GM12878 (cell line): ENCODE results near the gene PTGDR2. TPM values are rescaled to one million over a fixed set of nuclear protein-coding genes. Genes with fewer than 3 reads are reported as not detected.

Experiments used
- ATAC-seq: fragments of 200-7000 bp; cut with Tn5 transposase; 3 replicates; pipeline ENCODE4 v1.9.1; 2020; ENCODE audit warnings: mild to moderate bottlenecking, moderate library complexity
- BruUV-seq: library from RNA; stranded (reverse); fragments of 400-500 nt; replicated peaks from 2 replicates; lab custom pipeline; 2021; lab: Mats Ljungman, UMichigan
- CTCF ChIA-PET: fragments of 300-600 bp; sonication (Branson Sonifier 250); formaldehyde crosslinking; extraction: SDS; loops from one replicate; lab custom pipeline; 2021; ENCODE audit warnings: inconsistent platforms; lab: Yijun Ruan, JAX
- POLR2A ChIA-PET: fragments of 350-600 bp; formaldehyde crosslinking; extraction: SDS; loops from one replicate; lab custom pipeline; 2021; ENCODE audit warnings: inconsistent platforms; lab: Charles Lee
- RAD21 ChIA-PET: fragments of 300-600 bp; sonication (Branson Sonifier 250); formaldehyde crosslinking; loops from one replicate; lab custom pipeline; 2023; ENCODE audit warnings: antibody characterized with exemption; ENCODE audit not compliant: unreplicated experiment; lab: Charles Lee
- SMC1A ChIA-PET: fragments of 300-600 bp; sonication (Branson Sonifier 250); formaldehyde crosslinking; loops from one replicate; lab custom pipeline; 2023; ENCODE audit not compliant: unreplicated experiment, uncharacterized antibody; lab: Charles Lee
- DNase-seq: peaks from one replicate; pipeline ENCODE4 v3.0.0-alpha.2; 2011; ENCODE audit warnings: low read depth, low spot score
- FAIRE-seq: peaks from 3 replicates; lab custom pipeline; 2011; peaks lifted over from hg19 to GRCh38; lab: Jason Lieb, UNC
- H2AFZ ChIP-seq: 2 replicates; pipeline ENCODE4 v1.6.0; 2011; ENCODE audit warnings: low read depth, low read length, control low read depth; ENCODE audit not compliant: control insufficient read depth
- H3K27ac ChIP-seq: 2 replicates; pipeline ENCODE4 v1.5.1; 2011; ENCODE audit warnings: control low read depth; ENCODE audit not compliant: control insufficient read depth, insufficient read depth
- H3K27me3 ChIP-seq, 2 experiments: replicated peaks in 1 of 2; 2 replicates each; pipeline versions ENCODE4 v1.6.0 to v1.6.1; 2011; ENCODE audit warnings: low read length in 1 of 2; ENCODE audit not compliant: control insufficient read depth in 2 of 2, insufficient read depth in 2 of 2
- H3K36me3 ChIP-seq, 2 experiments: 2 replicates each; pipeline ENCODE4 v1.5.1; 2011; ENCODE audit warnings: low read length in 1 of 2; ENCODE audit not compliant: control insufficient read depth in 2 of 2, insufficient read depth in 2 of 2
- H3K4me1 ChIP-seq: 2 replicates; pipeline ENCODE4 v1.6.1; 2011; ENCODE audit warnings: mild to moderate bottlenecking, low read length, moderate library complexity, mixed read lengths; ENCODE audit not compliant: control insufficient read depth, insufficient read depth
- H3K4me2 ChIP-seq: 2 replicates; pipeline ENCODE4 v1.6.0; 2011; ENCODE audit warnings: control low read depth; ENCODE audit not compliant: control insufficient read depth, insufficient read depth
- H3K4me3 ChIP-seq: fragments of 200-600 bp; sonication (generic); 2 replicates; pipeline ENCODE4 v1.5.1; 2016
- H3K79me2 ChIP-seq: 2 replicates; pipeline ENCODE4 v1.6.0; 2011; ENCODE audit warnings: low read length; ENCODE audit not compliant: control insufficient read depth, insufficient read depth
- H3K9ac ChIP-seq: 2 replicates; pipeline ENCODE4 v1.8.0; 2011; ENCODE audit warnings: low read length, control low read depth, mixed read lengths; ENCODE audit not compliant: control insufficient read depth, insufficient read depth
- H3K9me3 ChIP-seq: replicated peaks from 3 replicates; pipeline ENCODE4 v1.5.1; 2011; ENCODE audit warnings: mild to moderate bottlenecking, low read length; ENCODE audit not compliant: control insufficient read depth, insufficient read depth
- H4K20me1 ChIP-seq: 2 replicates; pipeline ENCODE4 v1.6.0; 2011; ENCODE audit not compliant: control insufficient read depth, insufficient read depth
- BACH1 ChIP-seq: fragments of 450-650 bp; IDR thresholded peaks from 2 replicates; pipeline ENCODE4 v1.6.1; 2017; ENCODE audit warnings: mild to moderate bottlenecking, borderline replicate concordance
- CREB1 ChIP-seq: IDR thresholded peaks from 2 replicates; pipeline ENCODE4 v1.6.1; 2012; ENCODE audit warnings: low read depth, mild to moderate bottlenecking, inconsistent platforms
- FOXK2 ChIP-seq: fragments of 450-650 bp; IDR thresholded peaks from 2 replicates; pipeline ENCODE4 v1.6.1; 2017; ENCODE audit warnings: mild to moderate bottlenecking, moderate library complexity
- HCFC1 ChIP-seq: fragments of 150-350 bp; IDR thresholded peaks from 2 replicates; pipeline ENCODE4 v1.6.1; 2014; ENCODE audit warnings: low read length
- IRF4 ChIP-seq: IDR thresholded peaks from 2 replicates; pipeline ENCODE4 v1.6.1; 2011; ENCODE audit warnings: low read depth, low read length
- KLF5 ChIP-seq: fragments of 450-650 bp; IDR thresholded peaks from 2 replicates; pipeline ENCODE4 v1.6.1; 2014; ENCODE audit warnings: mild to moderate bottlenecking; ENCODE audit not compliant: partially characterized antibody
- MTA2 ChIP-seq: fragments of 450-650 bp; IDR thresholded peaks from 2 replicates; pipeline ENCODE4 v1.6.1; 2016; ENCODE audit warnings: low read depth, mild to moderate bottlenecking, moderate library complexity
- NBN ChIP-seq: fragments of 450-650 bp; IDR thresholded peaks from 2 replicates; pipeline ENCODE4 v1.6.1; 2016
- NFIC ChIP-seq: IDR thresholded peaks from 2 replicates; pipeline ENCODE4 v1.6.1; 2012; ENCODE audit warnings: low read depth, mild to moderate bottlenecking, inconsistent platforms, low read length, moderate library complexity
- PBX3 ChIP-seq: IDR thresholded peaks from 2 replicates; pipeline ENCODE4 v1.6.1; 2011; ENCODE audit warnings: mild to moderate bottlenecking, low read depth, low read length, moderate library complexity; ENCODE audit not compliant: insufficient replicate concordance
- WGBS: methylation state at CpG from one replicate; pipeline ENCODE4 v1.1.6; 2016; ENCODE audit warnings: low lambda C conversion rate; ENCODE audit not compliant: insufficient replicate concordance, insufficient coverage; ENCODE audit errors: missing lambda C conversion rate; 5-methylcytosine and 5-hydroxymethylcytosine counted together
- in situ Hi-C: fragments of 300-500 bp; cut with MboI; formaldehyde crosslinking; loops from 9 replicates; pipeline ENCODE4 v1.14.3; 2018; ENCODE audit warnings: mixed read lengths
- intact Hi-C: fragments of 100-400 bp; cut with micrococcal nuclease; formaldehyde crosslinking; loops from one replicate; pipeline ENCODE4 v1.14.2; 2022; ENCODE audit not compliant: unreplicated experiment
- polyA plus RNA-seq, 11 experiments: library from polyadenylated mRNA; depleted of rRNA in 4 of 11; unstranded in 6 of 11; stranded (reverse) in 5 of 11; fragments of >200 nt; fragmentation: Nextera tagmentation in 4 of 11; fragmentation: Illumina TruSeq in 1 of 11; extraction: Ambion mirVana in 4 of 11; extraction: Trizol in 1 of 11; gene quantifications; 1 replicate in 1 of 11; 2 replicates in 10 of 11; pipeline versions ENCODE4 v1.2.1 to v1.2.3, GENCODE V29; 2011 to 2016; ENCODE audit warnings: inconsistent platforms in 2 of 11, missing spikeins in 2 of 11, low read depth in 1 of 11
- total RNA-seq, 4 experiments: library from RNA; depleted of rRNA in 3 of 4; stranded (reverse); fragments of >200 nt in 3 of 4; fragmentation: Illumina TruSeq in 1 of 4; extraction: Trizol in 1 of 4; gene quantifications; 2 replicates each; pipeline versions ENCODE4 v1.2.1 to v1.2.3, GENCODE V29; 2013 to 2021
- TF ChIP-seq, protein P1 (sequence below): fragments of 450-650 bp; IDR thresholded peaks from 2 replicates; pipeline ENCODE4 v1.6.1; 2018; ENCODE audit warnings: borderline replicate concordance, mild to moderate bottlenecking; ENCODE audit not compliant: partially characterized antibody

PTGDR2 gene
- total and polyA plus RNA-seq, 10 of the 15 experiments (the other 5 are each of a cell fraction or from before 2014, with no cell fraction given): 0.01 to 0.28 (median 0.15) TPM; not detected in 6

GRCh38 chr11:60854140-60854846, 1.5 kb downstream of the PTGDR2 start:
- H3K9me3 ChIP-seq: no peaks in the 10 kb centered on the region
- no peaks in the 10 kb centered on the region for H4K20me1 ChIP-seq
- FAIRE-seq: no peak
- no peak overlapping the region for H3K4me2 ChIP-seq
- no TSS peak for BruUV-seq
- POLR2A ChIA-PET: no interaction called here
- no peak overlapping the region for H3K27ac ChIP-seq
- no peak for ATAC-seq
- H3K9ac ChIP-seq: no peak overlapping the region
- intact Hi-C loops (no loop called here), in situ Hi-C loops (no loop called here)
- DNase-seq: no peak
- H3K79me2 ChIP-seq: no peaks in the 10 kb centered on the region
- H3K36me3 ChIP-seq: peaks cover 6 to 15% of the 10 kb centered on the region in 2 experiments
- TF ChIP-seq HCFC1: no peak
- no peak for TF ChIP-seq KLF5
- no peak for TF ChIP-seq IRF4
- TF ChIP-seq NFIC: no peak
- SMC1A ChIA-PET: interaction anchor here (1.0 kb wide), 1 partner anchor 40 kb away, joined by 3 read pairs; no protein-coding TSS in a partner anchor
- H2AFZ ChIP-seq: no peak overlapping the region
- 67% methylated on average over 8 of the region's 8 CpGs for WGBS
- H3K4me1 ChIP-seq: 0 out of 2 replicates have a peak, but pooled peaks cover 3% of the 10 kb centered on the region
- RAD21 ChIA-PET: interaction anchor here (0.6 kb wide), 1 partner anchor 23 kb away, joined by 3 read pairs; no protein-coding TSS in a partner anchor
- CTCF ChIA-PET: no interaction called here
- no peak overlapping the region for H3K4me3 ChIP-seq
- H3K27me3 ChIP-seq: no peaks in the 10 kb centered on the region

DNA sequence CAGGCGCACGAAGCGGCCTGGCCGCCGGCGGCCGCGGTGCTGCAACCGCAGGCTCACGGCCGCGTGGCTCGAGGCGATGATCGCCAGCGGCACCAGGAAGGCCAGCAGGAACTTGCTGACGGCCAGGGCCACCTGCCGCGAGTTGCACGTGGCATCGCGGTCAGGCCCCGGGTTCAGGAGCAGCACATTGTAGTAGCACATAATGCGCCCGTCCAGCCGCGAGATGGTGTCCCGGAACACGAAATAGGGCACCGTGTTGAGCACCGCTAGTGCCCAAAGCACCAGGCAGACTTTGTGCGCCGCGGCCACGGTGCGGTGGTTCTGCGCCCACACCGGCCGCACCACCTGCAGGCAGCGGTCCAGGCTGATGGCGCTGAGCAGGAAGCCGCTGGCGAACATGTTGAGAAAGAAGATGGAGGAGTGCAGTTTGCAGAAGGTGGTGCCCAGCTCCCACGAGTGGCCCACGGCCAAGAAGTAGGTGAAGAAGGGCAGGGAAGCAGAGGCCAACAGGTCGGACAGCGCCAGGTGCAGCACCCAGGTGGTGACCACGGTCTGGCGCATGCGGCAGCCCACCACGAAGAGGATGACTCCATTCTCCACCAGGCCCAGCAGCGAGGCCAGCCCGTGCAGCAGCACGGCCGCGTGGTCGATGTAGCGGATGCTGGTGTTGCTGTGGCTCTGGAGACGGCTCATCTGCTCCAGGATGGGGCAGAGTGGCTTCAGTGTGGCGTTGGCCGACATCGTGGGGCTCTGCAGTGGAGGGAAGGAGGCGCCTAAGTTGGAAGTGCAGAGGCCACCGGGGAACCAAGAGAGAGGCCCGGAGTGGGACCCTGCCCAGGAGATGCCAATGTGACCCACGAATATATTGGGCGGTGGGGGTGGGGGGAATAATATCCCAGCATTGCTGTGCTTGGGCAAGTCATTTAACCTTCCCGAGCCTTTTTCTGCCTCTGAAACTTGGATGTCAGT, 2.5 kb downstream of the PTGDR2 start:
- Histone ChIP-seq H3K9me3 (no peaks in the 10 kb centered on the region), H3K27ac (no peak overlapping the region), H2AFZ (no peak overlapping the region), H3K4me2 (no peak overlapping the region), H3K4me3 (no peak overlapping the region), H3K36me3 (peaks cover 6 to 22% of the 10 kb centered on the region in 2 experiments), H3K4me1 (no peaks in the 10 kb centered on the region), H3K79me2 (no peaks in the 10 kb centered on the region), H4K20me1 (no peaks in the 10 kb centered on the region), H3K9ac (no peak overlapping the region), H3K27me3 (no peaks in the 10 kb centered on the region)
- SMC1A ChIA-PET: no interaction called here
- CTCF ChIA-PET: no interaction called here
- 99% methylated on average over 67 of the region's 68 CpGs for WGBS
- POLR2A ChIA-PET: no interaction called here
- ATAC-seq: no peak
- FAIRE-seq: no peak
- BruUV-seq: no TSS peak
- DNase-seq: no peak
- intact Hi-C loops (no loop called here), in situ Hi-C loops (no loop called here)
- RAD21 ChIA-PET: interaction anchor here (0.6 kb wide), 1 partner anchor 22 kb away, joined by 3 read pairs; no protein-coding TSS in a partner anchor
- TF ChIP-seq FOXK2 (no peak), MTA2 (no peak), CREB1 (no peak), BACH1 (no peak), NBN (no peak), PBX3 (no peak)
- TF ChIP-seq, protein P1, sequence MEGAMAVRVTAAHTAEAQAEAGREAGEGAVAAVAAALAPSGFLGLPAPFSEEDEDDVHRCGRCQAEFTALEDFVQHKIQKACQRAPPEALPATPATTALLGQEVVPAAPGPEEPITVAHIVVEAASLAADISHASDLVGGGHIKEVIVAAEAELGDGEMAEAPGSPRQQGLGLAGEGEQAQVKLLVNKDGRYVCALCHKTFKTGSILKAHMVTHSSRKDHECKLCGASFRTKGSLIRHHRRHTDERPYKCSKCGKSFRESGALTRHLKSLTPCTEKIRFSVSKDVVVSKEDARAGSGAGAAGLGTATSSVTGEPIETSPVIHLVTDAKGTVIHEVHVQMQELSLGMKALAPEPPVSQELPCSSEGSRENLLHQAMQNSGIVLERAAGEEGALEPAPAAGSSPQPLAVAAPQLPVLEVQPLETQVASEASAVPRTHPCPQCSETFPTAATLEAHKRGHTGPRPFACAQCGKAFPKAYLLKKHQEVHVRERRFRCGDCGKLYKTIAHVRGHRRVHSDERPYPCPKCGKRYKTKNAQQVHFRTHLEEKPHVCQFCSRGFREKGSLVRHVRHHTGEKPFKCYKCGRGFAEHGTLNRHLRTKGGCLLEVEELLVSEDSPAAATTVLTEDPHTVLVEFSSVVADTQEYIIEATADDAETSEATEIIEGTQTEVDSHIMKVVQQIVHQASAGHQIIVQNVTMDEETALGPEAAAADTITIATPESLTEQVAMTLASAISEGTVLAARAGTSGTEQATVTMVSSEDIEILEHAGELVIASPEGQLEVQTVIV: no peak
